HG03280 (cell line): Measurements from ENCODE around the gene COBLL1.

Experiments
- ATAC-seq: cut with Tn5 transposase; IDR thresholded peaks from one replicate; pipeline ENCODE4 v1.9.1; 2021; ENCODE audit warnings: mild to moderate bottlenecking, moderate library complexity; ENCODE audit not compliant: unreplicated experiment

COBLL1 gene

GRCh38 chr2:164789968-164790367 is 51.7 kb downstream of the COBLL1 start:
- no peak for ATAC-seq

DNA sequence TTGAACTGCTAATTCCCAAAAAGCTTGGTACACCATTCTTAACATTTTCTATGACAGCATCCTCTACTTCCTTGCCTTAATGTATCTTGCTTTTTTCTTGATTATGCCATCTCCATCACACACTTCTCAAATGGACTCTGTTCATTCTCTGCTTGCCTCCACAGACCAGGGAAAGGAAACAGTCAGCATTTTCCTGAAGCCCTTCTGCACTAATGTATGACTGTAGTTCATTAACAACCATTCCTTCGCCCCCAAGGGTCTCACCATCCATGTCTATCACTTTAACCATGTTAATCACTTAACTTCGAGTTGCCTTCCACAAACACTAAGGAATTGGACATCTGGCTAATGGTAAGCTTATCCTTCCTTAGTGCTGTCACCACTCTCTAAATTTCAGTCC is 54.8 kb downstream of the COBLL1 start:
- no peak for ATAC-seq

- no peak for ATAC-seq
Observed at GRCh38 chr2:164785457-164785856, 56.2 kb downstream of the COBLL1 start.

GRCh38 chr2:164784376-164784775 is 57.2 kb downstream of the COBLL1 start:
- no peak for ATAC-seq

DNA sequence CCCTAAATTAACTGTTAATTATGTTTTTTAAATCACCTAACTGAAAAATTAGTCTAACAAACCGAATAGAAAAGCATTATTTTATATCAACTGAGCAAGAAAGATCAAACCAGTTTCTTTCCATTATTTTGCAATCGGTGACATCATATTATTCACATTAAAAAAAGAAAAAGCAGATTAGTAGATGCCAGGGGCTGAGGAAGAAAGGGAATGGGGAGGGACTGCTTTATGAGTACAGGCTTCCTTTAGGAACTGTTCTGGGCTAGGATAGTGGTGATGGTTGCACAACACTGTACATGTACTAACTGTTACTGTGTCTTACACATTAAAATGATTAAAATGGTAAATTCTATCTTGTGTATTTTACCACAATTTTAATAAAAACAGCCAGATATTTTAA is 59.3 kb downstream of the COBLL1 start:
- no peak for ATAC-seq

DNA sequence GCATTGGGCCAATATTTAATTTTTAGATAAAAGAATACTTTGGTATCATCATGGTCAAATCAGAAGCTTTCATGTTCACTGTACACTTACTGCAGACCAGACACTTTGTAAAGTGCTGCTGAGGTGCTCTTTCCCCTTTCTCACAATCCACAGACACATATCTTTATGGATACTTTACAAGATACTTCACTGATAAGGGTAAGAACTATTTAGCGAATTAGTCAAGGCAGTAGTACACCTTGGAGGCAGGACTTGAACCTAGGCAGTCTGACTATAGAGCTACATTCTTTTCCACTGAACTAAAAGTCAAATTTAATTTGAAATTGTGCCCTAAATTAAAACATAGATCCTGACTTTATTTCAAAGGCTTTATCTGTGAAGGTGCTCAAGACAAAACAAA is 60.2 kb downstream of the COBLL1 start:
- ATAC-seq: no peak

GRCh38 chr2:164780611-164781178 is 60.9 kb downstream of the COBLL1 start:
- no peak for ATAC-seq

GRCh38 chr2:164779383-164780057 is 62.1 kb downstream of the COBLL1 start:
- ATAC-seq: no peak

DNA sequence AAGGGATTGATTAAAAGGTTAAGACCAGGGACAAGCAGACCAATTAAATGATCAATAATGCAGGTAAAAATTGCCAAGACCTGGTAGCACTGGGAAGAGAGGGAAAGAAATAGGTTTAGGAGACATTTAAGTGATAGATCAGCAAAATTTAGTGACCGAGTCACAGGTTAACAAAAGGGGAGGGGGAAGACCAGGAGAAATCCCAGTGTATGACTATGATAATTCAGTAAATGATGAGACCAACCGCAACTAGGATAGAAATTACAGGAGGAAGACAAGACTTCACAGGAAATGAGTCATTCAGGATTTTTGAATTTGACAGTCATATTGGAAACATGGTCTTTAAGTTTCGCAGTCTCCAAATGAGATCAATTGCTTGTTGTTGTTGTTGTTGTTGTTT is 62.9 kb downstream of the COBLL1 start:
- no peak for ATAC-seq

DNA sequence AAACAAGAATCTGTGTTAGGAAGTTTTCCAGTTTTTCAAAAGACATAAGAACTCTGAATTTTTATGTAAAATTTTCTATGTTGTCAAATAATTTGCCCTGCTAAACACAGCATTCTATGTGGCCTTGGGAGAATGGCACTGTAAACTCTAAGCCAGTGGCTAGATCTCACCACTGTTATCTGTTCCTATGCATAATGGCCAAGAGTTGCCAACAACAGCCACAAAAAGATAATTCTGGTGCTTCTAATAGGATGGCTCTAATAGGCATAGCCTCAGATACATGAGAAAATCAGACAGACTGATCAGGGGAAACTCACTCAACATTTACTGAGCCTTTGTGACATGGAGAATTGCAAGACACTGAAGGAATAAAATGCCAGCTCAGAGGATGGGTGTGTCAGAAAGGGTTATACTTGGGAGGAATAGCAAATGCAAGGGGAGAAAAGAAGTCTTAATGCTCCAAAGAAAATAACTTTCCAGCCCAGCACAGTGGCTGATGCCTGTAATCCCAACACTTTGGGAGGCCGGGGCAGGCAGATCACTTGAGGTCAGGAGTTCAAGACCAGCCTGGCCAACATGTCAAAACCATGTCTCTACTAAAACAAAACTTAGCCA is 63.7 kb downstream of the COBLL1 start:
- no peak for ATAC-seq

- ATAC-seq: no peak
Observed at GRCh38 chr2:164773635-164774034, 68.0 kb downstream of the COBLL1 start.

GRCh38 chr2:164773091-164773490 is 68.5 kb downstream of the COBLL1 start:
- ATAC-seq: no peak

GRCh38 chr2:164771897-164772296 is 69.7 kb downstream of the COBLL1 start:
- ATAC-seq: no peak

DNA sequence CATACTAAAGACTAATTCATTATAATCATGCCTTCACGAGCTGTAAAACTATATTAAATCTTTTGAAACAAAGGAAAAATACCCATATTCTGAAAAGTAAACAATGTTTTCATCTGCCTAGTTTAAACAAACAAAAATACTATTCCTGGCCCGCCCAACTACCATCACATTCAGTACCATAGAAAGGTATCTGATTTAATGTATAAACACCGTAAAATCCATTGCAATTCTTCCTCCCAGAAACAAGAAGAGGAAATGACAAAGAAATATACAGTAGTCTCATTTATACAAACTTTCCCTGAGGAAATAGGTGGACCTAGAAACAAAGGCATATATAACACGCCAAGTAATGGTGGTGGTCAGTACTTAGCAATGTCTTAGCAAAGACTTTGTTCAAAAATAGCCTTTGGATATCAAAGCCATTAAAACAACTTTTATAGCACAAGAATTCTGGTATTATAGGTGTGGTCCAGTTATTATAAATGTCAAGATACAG is 71.2 kb downstream of the COBLL1 start:
- ATAC-seq: no peak

DNA sequence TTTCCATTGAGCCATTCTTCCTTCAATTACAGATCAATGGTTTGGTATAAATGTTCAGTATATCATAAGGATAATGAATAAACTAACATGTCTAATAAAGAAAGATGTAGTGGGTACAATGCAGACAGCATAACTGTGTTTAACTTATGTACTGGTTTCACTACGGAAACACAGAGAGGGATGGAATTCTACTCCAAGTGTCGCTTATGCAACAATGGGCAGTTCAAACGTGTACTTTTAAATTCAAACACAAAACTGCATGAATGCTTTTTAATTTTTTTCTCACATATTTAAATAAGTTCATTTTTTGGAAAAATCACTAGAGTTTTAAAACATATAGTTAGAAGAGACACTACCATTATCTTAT is 74.7 kb downstream of the COBLL1 start:
- no peak for ATAC-seq

GRCh38 chr2:164766216-164766953 is 75.2 kb downstream of the COBLL1 start:
- no peak for ATAC-seq

DNA sequence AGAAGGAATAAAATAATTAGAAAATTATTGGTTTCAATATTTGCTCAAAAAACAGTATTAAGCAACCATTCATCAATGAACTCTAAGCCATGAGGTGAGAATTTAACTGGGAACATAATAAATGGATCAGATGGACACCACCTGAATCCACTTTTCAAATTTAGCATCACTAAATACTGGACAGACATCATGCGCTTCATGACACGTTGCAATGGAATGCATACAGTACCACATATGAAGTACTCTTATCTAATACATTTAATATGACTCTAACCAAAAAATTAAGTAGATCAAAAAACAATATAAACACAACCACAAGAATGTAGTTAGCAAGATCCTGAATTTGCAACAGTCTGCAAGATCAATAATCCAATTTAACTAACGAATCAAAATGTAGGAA is 76.6 kb downstream of the COBLL1 start:
- ATAC-seq: no peak

- ATAC-seq: no peak
Observed at GRCh38 chr2:164764474-164764873, 77.1 kb downstream of the COBLL1 start.

DNA sequence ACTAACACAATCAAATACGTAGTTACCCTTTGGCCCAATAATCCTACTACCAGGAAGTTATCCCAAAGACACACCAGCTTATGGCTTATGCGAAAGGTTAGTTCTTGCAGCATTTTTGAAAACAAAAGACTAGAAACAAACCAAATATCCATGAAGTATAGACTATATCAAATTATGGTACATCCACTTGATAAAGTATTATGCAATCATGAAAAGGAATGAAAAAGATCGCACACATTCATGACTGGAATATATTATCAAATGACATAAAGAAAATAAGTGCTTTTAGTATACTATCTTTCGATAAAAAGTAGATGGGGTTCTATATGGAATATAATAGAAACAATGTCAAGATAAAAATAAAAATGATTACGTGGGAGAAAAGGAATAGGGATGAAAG is 78.2 kb downstream of the COBLL1 start:
- no peak for ATAC-seq

DNA sequence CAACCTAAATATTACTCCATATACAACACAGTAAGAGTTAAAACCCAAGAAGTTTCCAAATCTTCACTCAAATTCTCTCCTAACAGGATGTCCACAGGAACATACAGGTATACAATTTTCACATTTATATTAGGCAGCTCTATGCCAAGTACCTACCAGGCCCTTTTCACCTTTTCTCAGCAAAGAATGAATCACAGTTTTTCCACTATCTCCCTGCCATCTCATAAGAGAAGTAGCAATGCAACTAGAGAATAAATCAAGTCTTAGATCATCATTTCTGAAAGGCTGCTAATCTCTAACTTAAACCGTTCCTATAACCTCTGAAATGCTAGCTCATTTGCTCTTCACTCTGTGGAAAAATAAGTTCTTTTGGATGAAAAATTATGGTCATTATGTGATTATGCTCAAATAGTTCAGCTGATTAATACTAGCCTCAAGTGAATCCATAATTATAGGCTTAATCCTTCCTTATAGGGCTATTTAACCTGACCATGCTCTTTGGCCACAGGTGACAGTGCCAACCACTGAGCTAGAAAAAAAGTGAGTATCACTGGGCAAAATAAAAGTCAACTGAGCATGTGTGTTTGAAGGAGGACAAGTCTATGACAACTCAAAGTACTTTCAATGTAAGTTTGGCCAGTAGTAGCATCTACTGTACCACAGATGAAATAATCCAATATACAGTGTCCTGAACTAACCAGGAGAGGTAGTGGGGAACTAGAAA is 79.7 kb downstream of the COBLL1 start:
- ATAC-seq: peak; percentile 6

- peak; percentile 98 for ATAC-seq
Observed at GRCh38 chr2:164761201-164761600, 80.4 kb downstream of the COBLL1 start.
